DND-41 (cell line): ENCODE data around the gene SLAMF1.

Source experiments
- ATAC-seq: fragments of 200-7000 bp; cut with Tn5 transposase; 3 replicates; pipeline ENCODE4 v1.9.1; 2021; ENCODE audit warnings: low read depth; ENCODE audit not compliant: insufficient read depth
- DNase-seq: peaks from one replicate; pipeline ENCODE4 v3.0.0-alpha.2; 2020
- H2AFZ ChIP-seq: 2 replicates; pipeline ENCODE4 v1.6.0; 2012; ENCODE audit warnings: low read depth, low read length
- H3K27ac ChIP-seq: 2 replicates; pipeline ENCODE4 v1.5.1; 2012; ENCODE audit warnings: low read length, inconsistent platforms
- H3K27me3 ChIP-seq: fragments of 200-600 bp; sonication (generic); 2 replicates; pipeline ENCODE4 v1.6.0; 2012; ENCODE audit warnings: low read length, mild to moderate bottlenecking, inconsistent platforms; ENCODE audit not compliant: insufficient read depth, poor library complexity
- H3K36me3 ChIP-seq: 2 replicates; pipeline ENCODE4 v1.5.1; 2012; ENCODE audit warnings: low read length, inconsistent platforms; ENCODE audit not compliant: insufficient read depth
- H3K4me1 ChIP-seq: 2 replicates; pipeline ENCODE4 v1.5.1; 2012; ENCODE audit warnings: mild to moderate bottlenecking, low read length; ENCODE audit not compliant: insufficient read depth
- H3K4me2 ChIP-seq: 2 replicates; pipeline ENCODE4 v1.6.0; 2012; ENCODE audit warnings: mild to moderate bottlenecking, moderate library complexity, low read length, inconsistent platforms; ENCODE audit not compliant: insufficient read depth
- H3K4me3 ChIP-seq, 2 experiments: fragments of 200-600 bp in 1 of 2; shearing (Covaris generic) in 1 of 2; 2 replicates each; pipeline ENCODE4 v1.5.1; 2012 to 2016; ENCODE audit warnings: inconsistent platforms in 2 of 2, low read length in 2 of 2, mild to moderate bottlenecking in 2 of 2, low read depth in 1 of 2, moderate library complexity in 1 of 2
- H3K79me2 ChIP-seq: 2 replicates; pipeline ENCODE4 v1.6.0; 2012; ENCODE audit warnings: low read length, inconsistent platforms; ENCODE audit not compliant: insufficient read depth
- H3K9ac ChIP-seq: 2 replicates; pipeline ENCODE4 v1.6.0; 2012; ENCODE audit warnings: low read depth, mild to moderate bottlenecking, inconsistent platforms, low read length, moderate library complexity
- H3K9me3 ChIP-seq: 2 replicates; pipeline ENCODE4 v1.5.1; 2012; ENCODE audit warnings: low read length, moderate library complexity, mild to moderate bottlenecking, inconsistent platforms; ENCODE audit not compliant: insufficient read depth, severe bottlenecking
- H4K20me1 ChIP-seq: 2 replicates; pipeline ENCODE4 v1.6.0; 2012; ENCODE audit warnings: low read length; ENCODE audit not compliant: insufficient read depth
- CTCF ChIP-seq: IDR thresholded peaks from 2 replicates; pipeline ENCODE4 v1.5.1; 2012; ENCODE audit warnings: borderline replicate concordance, low read length, moderate library complexity, mild to moderate bottlenecking; ENCODE audit not compliant: poor library complexity, severe bottlenecking; ENCODE audit errors: extremely low read depth
- EZH2 ChIP-seq: IDR thresholded peaks from 3 replicates; pipeline ENCODE4 v1.6.1; 2012; ENCODE audit warnings: borderline replicate concordance, low read depth, mild to moderate bottlenecking, moderate library complexity, low read length, inconsistent platforms; ENCODE audit not compliant: severe bottlenecking

The SLAMF1 gene

GRCh38 chr1:160671603-160672517, 25.0 kb upstream of the SLAMF1 start:
- Histone ChIP-seq H3K4me2 (no peak overlapping the region), H3K9ac (no peak overlapping the region), H3K4me1 (peaks cover 42% of the 10 kb centered on the region), H3K27me3 (no peaks in the 10 kb centered on the region), H4K20me1 (no peaks in the 10 kb centered on the region), H2AFZ (no peak overlapping the region), H3K27ac (no peak overlapping the region), H3K9me3 (peaks cover 11% of the 10 kb centered on the region), H3K79me2 (no peaks in the 10 kb centered on the region), H3K4me3 (no peak overlapping the region), H3K36me3 (0 out of 2 replicates have a peak, but pooled peaks cover 4% of the 10 kb centered on the region)
- TF ChIP-seq EZH2 (no peak), CTCF (no peak)
- ATAC-seq (no peak), DNase-seq (no peak)

- peaks cover 45% of the 10 kb centered on the region for H3K4me1 ChIP-seq
- H3K4me3 ChIP-seq = no peak overlapping the region
- peaks cover 11% of the 10 kb centered on the region for H3K9me3 ChIP-seq
- no peaks in the 10 kb centered on the region for H3K27me3 ChIP-seq
- no peak for DNase-seq
- TF ChIP-seq EZH2 = no peak
- TF ChIP-seq CTCF = no peak
- no peak for ATAC-seq
- no peak overlapping the region for H2AFZ ChIP-seq
- H3K79me2 ChIP-seq = no peaks in the 10 kb centered on the region
- H3K9ac ChIP-seq = no peak overlapping the region
- no peaks in the 10 kb centered on the region for H4K20me1 ChIP-seq
- no peak overlapping the region for H3K4me2 ChIP-seq
- no peaks in the 10 kb centered on the region for H3K36me3 ChIP-seq
- no peak overlapping the region for H3K27ac ChIP-seq
These were observed 23.9 kb upstream of the SLAMF1 start for GRCh38 chr1:160670701-160671100.

- no peak for TF ChIP-seq CTCF
- no peak for TF ChIP-seq EZH2
- Histone ChIP-seq H3K4me1 (peaks cover 45% of the 10 kb centered on the region), H3K27me3 (no peaks in the 10 kb centered on the region), H3K4me2 (no peak overlapping the region), H3K9me3 (peaks cover 11% of the 10 kb centered on the region), H4K20me1 (no peaks in the 10 kb centered on the region), H3K4me3 (no peak overlapping the region), H3K36me3 (no peaks in the 10 kb centered on the region), H3K9ac (no peak overlapping the region), H3K79me2 (no peaks in the 10 kb centered on the region), H2AFZ (no peak overlapping the region), H3K27ac (no peak overlapping the region)
- no peak for ATAC-seq
- no peak for DNase-seq
These were observed 23.0 kb upstream of the SLAMF1 start for GRCh38 chr1:160669802-160670201.
